Esophagus squamous epithelium (tissue), 5 donors: ENCODE measurements around the gene SCAANT1. TPM values are rescaled to one million over a fixed set of nuclear protein-coding genes. Genes with fewer than 3 reads are reported as not detected.

Experiments used
- DNase-seq: peaks from one replicate; lab custom pipeline; 2025; lab: John Stamatoyannopoulos, UW
- H3K27ac ChIP-seq, 4 donors: fragments of 200-600 bp; sonication (generic); one replicate each; pipeline ENCODE4 v1.5.1; 2016 to 2019; ENCODE audit warnings: mild to moderate bottlenecking in 1 of 4
- H3K27me3 ChIP-seq, 4 donors: fragments of 200-600 bp; sonication (generic); 1 replicate in 3 of 4; 2 replicates in 1 of 4; pipeline versions ENCODE4 v1.5.1 to v1.6.0; 2017 to 2021; ENCODE audit warnings: antibody characterized with exemption in 1 of 4
- H3K36me3 ChIP-seq, 3 donors: fragments of 200-600 bp; sonication (generic); one replicate each; pipeline ENCODE4 v1.5.1; 2016 to 2019
- H3K4me1 ChIP-seq, 3 donors: fragments of 200-600 bp; sonication (generic); one replicate each; pipeline ENCODE4 v1.5.1; 2017 to 2019
- H3K4me3 ChIP-seq, 4 donors: fragments of 200-600 bp; sonication (generic); 1 replicate in 3 of 4; 2 replicates in 1 of 4; pipeline ENCODE4 v1.5.1; 2016 to 2019; ENCODE audit warnings: mild to moderate bottlenecking in 2 of 4, moderate library complexity in 1 of 4
- H3K9me3 ChIP-seq, 3 donors: fragments of 200-600 bp; sonication (generic); one replicate each; pipeline ENCODE4 v1.5.1; 2016 to 2019
- POLR2A ChIP-seq, 4 donors: fragments of 450-650 bp; IDR thresholded peaks; one replicate each; pipeline ENCODE4 v1.6.1; 2017; ENCODE audit warnings: antibody characterized with exemption in 4 of 4, mild to moderate bottlenecking in 4 of 4, moderate library complexity in 3 of 4
- WGBS, 2 donors: methylation state at CpG; one replicate each; pipeline ENCODE4 v1.1.5; 2018; 5-methylcytosine and 5-hydroxymethylcytosine counted together
- intact Hi-C: fragments of 100-400 bp; cut with DNase I; formaldehyde crosslinking; loops from one replicate; pipeline ENCODE4 v1.15.0; 2022
- small RNA-seq, 4 donors: library from RNA; depleted of rRNA; stranded (forward); fragments of <200 nt; gene quantifications; one replicate each; pipeline ENCODE3, GENCODE V24; 2016
- total RNA-seq, 4 donors: library from RNA; depleted of rRNA; stranded (reverse); fragments of >200 nt; gene quantifications; one replicate each; pipeline ENCODE4 v1.1.0, GENCODE V29; 2016
- TF ChIP-seq, protein P1 (sequence below), 6 experiments: fragments of 450-650 bp in 4 of 6; fragments of 200-600 bp in 2 of 6; sonication (generic) in 2 of 6; IDR thresholded peaks; one replicate each; pipeline ENCODE4 v1.5.1; 2016 to 2019; ENCODE audit warnings: antibody characterized with exemption in 6 of 6, mild to moderate bottlenecking in 4 of 6, moderate library complexity in 4 of 6
- donor health status: DM: yes; HTN: yes; CAD: no.

The SCAANT1 gene
- total RNA-seq, 4 donors from 2014 or later = not detected

- Histone ChIP-seq H3K4me3 (peak overlapping the region; percentile 96 to 99 (median 97)), H3K4me1 (peaks cover 3 to 35% (median 15%) of the 10 kb centered on the region in 3 donors), H3K36me3 (peaks cover 0 to 9% (median 0%) of the 10 kb centered on the region in 3 donors), H3K27ac (peak overlapping the region; percentile 90 to 99 (median 96)), H3K9me3 (no peaks in the 10 kb centered on the region), H3K27me3 (no peaks in the 10 kb centered on the region)
- no peak for TF ChIP-seq POLR2A (IDR thresholded peaks at IDR 0.05)
- TF ChIP-seq, protein P1, sequence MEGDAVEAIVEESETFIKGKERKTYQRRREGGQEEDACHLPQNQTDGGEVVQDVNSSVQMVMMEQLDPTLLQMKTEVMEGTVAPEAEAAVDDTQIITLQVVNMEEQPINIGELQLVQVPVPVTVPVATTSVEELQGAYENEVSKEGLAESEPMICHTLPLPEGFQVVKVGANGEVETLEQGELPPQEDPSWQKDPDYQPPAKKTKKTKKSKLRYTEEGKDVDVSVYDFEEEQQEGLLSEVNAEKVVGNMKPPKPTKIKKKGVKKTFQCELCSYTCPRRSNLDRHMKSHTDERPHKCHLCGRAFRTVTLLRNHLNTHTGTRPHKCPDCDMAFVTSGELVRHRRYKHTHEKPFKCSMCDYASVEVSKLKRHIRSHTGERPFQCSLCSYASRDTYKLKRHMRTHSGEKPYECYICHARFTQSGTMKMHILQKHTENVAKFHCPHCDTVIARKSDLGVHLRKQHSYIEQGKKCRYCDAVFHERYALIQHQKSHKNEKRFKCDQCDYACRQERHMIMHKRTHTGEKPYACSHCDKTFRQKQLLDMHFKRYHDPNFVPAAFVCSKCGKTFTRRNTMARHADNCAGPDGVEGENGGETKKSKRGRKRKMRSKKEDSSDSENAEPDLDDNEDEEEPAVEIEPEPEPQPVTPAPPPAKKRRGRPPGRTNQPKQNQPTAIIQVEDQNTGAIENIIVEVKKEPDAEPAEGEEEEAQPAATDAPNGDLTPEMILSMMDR (IDR thresholded peaks at IDR 0.05) = no peak
- no peak for DNase-seq
- 1% methylated on average over 16 to 18 of the region's 93 CpGs for WGBS, 2 donors
- intact Hi-C loops = no loop called here
These were observed 47.9 kb downstream of the SCAANT1 start for GRCh38 chr3:63864008-63864964.

DNA sequence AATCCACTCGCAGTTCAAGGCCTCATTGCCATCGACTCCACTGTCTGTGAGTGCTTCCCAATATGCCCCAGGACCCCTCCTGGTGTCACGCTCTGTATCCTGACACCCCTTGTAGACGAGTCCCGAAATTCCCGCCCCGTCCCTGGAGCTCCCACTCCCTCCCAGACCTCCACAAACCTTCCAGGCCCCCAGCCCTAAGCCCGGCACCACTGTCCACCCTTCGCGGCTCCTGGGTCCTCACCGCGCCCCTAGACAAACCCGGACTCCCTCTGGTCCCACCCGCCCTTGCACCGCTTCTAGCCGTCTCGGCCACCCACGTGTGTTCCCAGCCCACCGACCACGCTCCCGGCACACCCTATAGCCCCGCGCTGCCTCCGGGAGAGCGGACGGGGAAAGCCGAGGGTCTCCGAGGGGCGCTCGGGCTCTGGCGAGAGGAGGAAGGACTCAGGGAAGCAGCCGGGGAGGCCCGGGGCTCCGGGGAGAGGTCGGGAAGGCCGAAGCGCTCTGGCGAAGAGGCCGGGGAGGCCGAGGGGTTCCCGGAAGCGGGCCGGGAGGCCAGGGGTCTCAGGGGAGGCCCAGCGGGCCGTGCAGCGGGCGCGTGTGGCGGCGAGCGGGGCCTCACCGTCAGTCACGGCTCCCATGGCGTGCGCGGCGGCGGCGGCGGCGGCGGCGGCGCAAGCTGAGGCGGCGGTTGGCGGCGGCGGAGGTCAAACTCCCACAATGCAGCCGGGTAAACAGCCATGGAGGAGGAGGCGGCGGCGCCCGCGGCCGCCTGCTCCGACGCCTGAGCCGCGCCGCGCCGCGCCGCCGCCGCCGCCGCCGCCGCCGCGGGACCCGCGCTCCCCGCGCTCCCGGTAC is 48.8 kb downstream of the SCAANT1 start, which contains the start of the genes ATXN7 and THOC7:
ATXN7 (plus strand) TSS at position 718 of the 858 bp plus-strand sequence. CDS start 48,732 bp downstream, outside the sequence.
THOC7 (minus strand) TSS at position 656 of the 858 bp plus-strand sequence; CDS start at position 641, 15 bp downstream.
- Histone ChIP-seq H3K4me3 (peak within 1 kb of the TSS; percentile 97 to 99 (median 98)), H3K27me3 (no peaks in the 10 kb centered on the region), H3K27ac (peak within 1 kb of the TSS; percentile 94 to 99 (median 96)), H3K4me1 (peaks cover 3 to 34% (median 15%) of the 10 kb centered on the region in 3 donors), H3K9me3 (no peaks in the 10 kb centered on the region), H3K36me3 (peaks cover 0 to 9% (median 0%) of the 10 kb centered on the region in 3 donors)
- intact Hi-C loops = no loop called here
- DNase-seq = no peak
- TF ChIP-seq, protein P1 (IDR thresholded peaks at IDR 0.05) = no peak
- TF ChIP-seq POLR2A (IDR thresholded peaks at IDR 0.05) = peak in 2 of 4 donors; percentile 12 to 41
- 0 to 1% methylated on average over 13 to 15 of the region's 98 CpGs for WGBS, 2 donors

DNA sequence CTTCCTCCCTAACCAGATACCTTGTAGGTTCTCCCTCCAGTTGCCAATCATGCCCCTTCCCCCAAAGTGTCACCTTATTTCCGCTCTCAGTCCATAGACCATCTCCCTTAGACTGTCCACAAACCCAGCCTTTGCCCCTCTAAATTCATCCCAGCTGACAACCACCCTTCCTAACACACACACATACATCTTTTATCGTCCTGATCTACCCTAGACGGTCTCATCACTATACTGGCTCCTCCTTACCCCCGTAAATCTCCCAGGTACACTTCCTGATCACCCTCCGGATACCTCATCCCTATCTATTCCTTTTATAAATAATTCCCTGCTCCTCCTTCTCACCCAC is 49.4 kb downstream of the SCAANT1 start:
- Histone ChIP-seq H3K9me3 (no peaks in the 10 kb centered on the region), H3K27ac (peak overlapping the region; percentile 94 to 99 (median 96)), H3K4me3 (peak overlapping the region; percentile 97 to 99 (median 98)), H3K27me3 (no peaks in the 10 kb centered on the region), H3K4me1 (peaks cover 3 to 34% (median 15%) of the 10 kb centered on the region in 3 donors), H3K36me3 (peaks cover 0 to 9% (median 0%) of the 10 kb centered on the region in 3 donors)
- DNase-seq = no peak
- intact Hi-C loops = no loop called here
- 10 to 15% methylated on average over 5 of the region's 5 CpGs for WGBS, 2 donors
- TF ChIP-seq, protein P1 (IDR thresholded peaks at IDR 0.05) = no peak
- no peak for TF ChIP-seq POLR2A (IDR thresholded peaks at IDR 0.05)

Small RNA genes within 50 kb of the gene (small RNA-seq; reads per million reads assigned to genes)
- gene SCAANT1 = 0 to 0.15 (median 0.04) reads per million in 4 donors

Other genes starting within 250 kb of the SCAANT1 start
- not detected for gene C3orf49, start 93.1 kb downstream of the SCAANT1 start, total RNA-seq
- gene THOC7, start 48.6 kb downstream of the SCAANT1 start, total RNA-seq = 10 to 100 TPM; 50.9 to 86.9 (median 75.9) TPM
- 10 to 100 TPM in 3 of 4 donors, 1 to 10 TPM in 1; 6.1 to 28.2 (median 20.2) TPM for gene ATXN7, start 48.5 kb downstream of the SCAANT1 start, total RNA-seq
- 100 to 1,000 TPM in 1 of 4 donors, 10 to 100 TPM in 3; 53.1 to 102 (median 81.6) TPM for gene PSMD6, start 111.1 kb upstream of the SCAANT1 start, total RNA-seq